ENCODE results near the gene C17orf107.

The C17orf107 gene

DNA sequence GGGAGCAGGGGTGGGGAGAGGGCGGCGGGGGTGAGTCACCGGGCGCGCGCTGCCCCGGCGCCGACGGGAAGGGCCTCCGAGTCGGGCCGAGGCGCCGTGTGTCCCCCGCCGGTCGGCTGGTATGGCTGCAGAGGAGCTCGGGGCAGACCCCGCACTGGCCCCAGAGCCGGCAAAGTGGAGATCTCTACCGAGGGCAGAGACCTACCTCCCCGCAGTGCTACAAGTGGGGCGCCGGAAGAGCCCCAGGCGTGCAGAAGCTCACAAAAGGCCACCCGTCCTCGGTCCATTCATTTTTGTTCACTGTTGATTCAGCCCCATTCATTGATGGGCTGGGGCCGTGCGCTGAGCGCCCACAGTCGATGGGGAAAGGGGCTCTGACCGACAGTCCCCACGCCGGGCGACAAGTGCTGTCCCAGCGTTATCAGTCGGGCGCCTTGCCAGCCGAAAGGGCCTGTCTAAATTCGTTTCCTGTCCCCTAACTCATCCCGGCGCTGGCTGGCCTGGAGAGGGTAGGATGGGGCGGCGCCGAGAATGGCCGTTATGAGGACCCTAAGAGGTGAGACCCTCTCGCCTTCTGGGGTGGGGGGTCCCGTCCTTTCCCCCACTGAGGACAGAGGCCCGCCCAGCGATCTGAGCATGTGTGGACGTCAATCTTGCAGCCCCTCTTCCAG, 50.9 kb downstream of the C17orf107 start:
- DNase-seq (ENCODE audit: low spot score), result no peak

DNA sequence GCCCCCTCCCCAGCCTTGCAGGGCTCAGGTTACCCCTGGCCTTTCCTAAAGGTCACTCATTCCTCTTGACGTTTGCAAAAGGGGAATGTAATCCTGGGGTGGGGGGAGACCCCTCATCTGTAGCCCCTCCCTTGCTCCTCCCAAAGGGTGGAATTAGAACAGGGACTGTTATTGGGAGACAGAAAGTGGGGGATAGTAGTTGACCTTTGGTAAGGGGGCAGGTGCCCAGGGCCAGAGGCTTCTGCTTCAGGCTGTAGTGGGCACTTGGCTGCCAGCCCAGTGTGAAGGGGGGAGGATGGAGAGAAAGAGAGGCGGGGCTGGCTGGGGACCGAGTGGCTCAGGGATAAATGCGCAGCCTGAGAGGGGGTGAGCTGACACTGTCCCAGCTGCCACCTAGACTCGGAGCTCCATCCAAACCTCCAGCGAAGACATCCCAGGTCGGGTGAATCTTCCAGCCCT, 51.4 kb downstream of the C17orf107 start, which contains the start of gene ENO3:
Gene ENO3 (plus strand): TSS at position 374 of the 459 bp plus-strand sequence. CDS start 711 bp downstream, outside the sequence.
- no peak for DNase-seq (ENCODE audit: low spot score)

DNA sequence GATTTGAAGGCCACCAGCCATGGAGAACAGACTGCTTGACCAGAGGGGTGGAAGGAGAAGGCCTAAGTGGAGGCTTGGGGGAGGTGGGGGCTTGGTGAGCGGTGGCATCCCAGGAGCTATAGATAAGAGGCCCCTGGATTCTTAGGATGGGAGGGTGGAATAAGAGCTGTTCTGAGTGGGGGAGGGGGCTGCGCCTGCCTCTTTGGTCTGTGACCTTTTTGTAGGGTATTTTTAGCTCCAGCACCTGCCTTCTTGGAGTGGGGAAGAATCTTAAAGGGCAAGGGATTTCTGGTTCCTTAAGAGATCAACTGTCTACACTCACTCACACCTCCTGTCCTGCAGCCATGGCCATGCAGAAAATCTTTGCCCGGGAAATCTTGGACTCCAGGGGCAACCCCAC, 52.1 kb downstream of the C17orf107 start:
- DNase-seq (ENCODE audit: low spot score), result no peak

All from COLO829 (cell line).